IMR-90 (cell line): ENCODE results near the gene NEAT1. TPM values are rescaled to one million over a fixed set of nuclear protein-coding genes. Genes with fewer than 3 reads are reported as not detected.
A peak's percentile ranks its signal among the peaks of the same experiment; 100 is the strongest.

Experiments used
- ATAC-seq: fragments of 200-7000 bp; cut with Tn5 transposase; 2 replicates; pipeline ENCODE4 v1.9.1; 2020; ENCODE audit warnings: low read depth, mild to moderate bottlenecking, moderate library complexity
- BruUV-seq: library from RNA; stranded (reverse); fragments of 400-500 nt; replicated peaks from 2 replicates; lab custom pipeline; 2021; lab: Mats Ljungman, UMichigan
- CTCF ChIA-PET: fragments of 300-600 bp; formaldehyde crosslinking; extraction: SDS; loops from one replicate; lab custom pipeline; 2021; ENCODE audit warnings: antibody characterized with exemption; lab: Yijun Ruan, JAX
- POLR2A ChIA-PET: fragments of 300-600 bp; sonication (Branson Sonifier 250); formaldehyde crosslinking; loops from one replicate; lab custom pipeline; 2022; ENCODE audit warnings: antibody characterized with exemption; ENCODE audit not compliant: unreplicated experiment; lab: Charles Lee
- DNase-seq: peaks from one replicate; pipeline ENCODE4 v3.0.0; 2013
- H2AFZ ChIP-seq: replicated peaks from 2 replicates; pipeline ENCODE3; 2013; ENCODE audit warnings: low read length, mild to moderate bottlenecking; ENCODE audit not compliant: poor library complexity
- H2AK5ac ChIP-seq: 2 replicates; pipeline ENCODE4 v1.6.1; 2013; ENCODE audit warnings: low read depth, low read length, inconsistent platforms
- H2AK9ac ChIP-seq: replicated peaks from 2 replicates; pipeline ENCODE3; 2013; ENCODE audit warnings: mild to moderate bottlenecking, low read depth, low read length, moderate library complexity; ENCODE audit not compliant: poor library complexity
- H2BK120ac ChIP-seq: 2 replicates; pipeline ENCODE4 v1.6.1; 2013; ENCODE audit warnings: low read depth, low read length, inconsistent platforms
- H2BK15ac ChIP-seq: 3 replicates; pipeline ENCODE4 v1.6.1; 2013; ENCODE audit warnings: low read depth, low read length, inconsistent platforms
- H2BK20ac ChIP-seq: 2 replicates; pipeline ENCODE4 v1.6.1; 2013; ENCODE audit warnings: low read depth, mild to moderate bottlenecking, inconsistent platforms, low read length, moderate library complexity
- H2BK5ac ChIP-seq: 2 replicates; pipeline ENCODE4 v1.6.1; 2013; ENCODE audit warnings: mild to moderate bottlenecking, low read depth, low read length, inconsistent platforms; ENCODE audit not compliant: poor library complexity, severe bottlenecking
- H3K14ac ChIP-seq: replicated peaks from 2 replicates; pipeline ENCODE4 v1.6.1; 2013; ENCODE audit warnings: low read depth, low read length, inconsistent platforms
- H3K18ac ChIP-seq: 2 replicates; pipeline ENCODE4 v1.6.1; 2013; ENCODE audit warnings: low read depth, low read length, control low read depth
- H3K23ac ChIP-seq: 2 replicates; pipeline ENCODE4 v1.6.1; 2013; ENCODE audit warnings: low read depth, low read length, inconsistent platforms
- H3K27ac ChIP-seq: 2 replicates; pipeline ENCODE4 v1.5.1; 2013; ENCODE audit warnings: mild to moderate bottlenecking, control low read depth, low read length; ENCODE audit not compliant: insufficient read depth
- H3K27me3 ChIP-seq: 2 replicates; pipeline ENCODE4 v1.6.1; 2013; ENCODE audit warnings: low read length; ENCODE audit not compliant: control insufficient read depth, insufficient read depth
- H3K36me3 ChIP-seq: 2 replicates; pipeline ENCODE4 v1.6.1; 2013; ENCODE audit warnings: low read length, mixed read lengths; ENCODE audit not compliant: control insufficient read depth, insufficient read depth
- H3K4ac ChIP-seq: 2 replicates; pipeline ENCODE4 v1.6.1; 2013; ENCODE audit warnings: low read depth, low read length, inconsistent platforms
- H3K4me1 ChIP-seq: 2 replicates; pipeline ENCODE4 v1.6.1; 2013; ENCODE audit warnings: low read length, mixed read lengths; ENCODE audit not compliant: control insufficient read depth, insufficient read depth
- H3K4me2 ChIP-seq: 2 replicates; pipeline ENCODE4 v1.6.1; 2013; ENCODE audit warnings: low read depth, mild to moderate bottlenecking, control low read depth, low read length, moderate library complexity
- H3K4me3 ChIP-seq: 2 replicates; pipeline ENCODE4 v1.5.1; 2013; ENCODE audit warnings: low read depth, mild to moderate bottlenecking, control low read depth, low read length, moderate library complexity; ENCODE audit not compliant: insufficient read depth
- H3K56ac ChIP-seq: 2 replicates; pipeline ENCODE4 v1.6.1; 2013; ENCODE audit warnings: low read length, inconsistent platforms; ENCODE audit not compliant: insufficient read depth; ENCODE audit errors: extremely low read depth
- H3K79me1 ChIP-seq, 2 experiments: 2 replicates each; pipeline ENCODE4 v1.6.1; 2013; ENCODE audit warnings: low read length in 2 of 2, inconsistent platforms in 1 of 2, low read depth in 1 of 2
- H3K9ac ChIP-seq: 2 replicates; pipeline ENCODE4 v1.6.1; 2013; ENCODE audit warnings: low read depth, low read length, control low read depth
- H3K9me1 ChIP-seq: 2 replicates; pipeline ENCODE4 v1.6.1; 2013; ENCODE audit warnings: low read length, inconsistent platforms; ENCODE audit not compliant: insufficient read depth
- H3K9me3 ChIP-seq: 2 replicates; pipeline ENCODE4 v1.6.1; 2013; ENCODE audit warnings: low read length; ENCODE audit not compliant: control insufficient read depth, insufficient read depth
- H4K20me1 ChIP-seq: 2 replicates; pipeline ENCODE4 v1.6.1; 2013; ENCODE audit warnings: low read length, inconsistent platforms; ENCODE audit not compliant: insufficient read depth
- H4K5ac ChIP-seq: 2 replicates; pipeline ENCODE4 v1.6.1; 2013; ENCODE audit warnings: mild to moderate bottlenecking, low read depth, low read length, control low read depth
- H4K8ac ChIP-seq, 2 experiments: 2 replicates each; pipeline ENCODE4 v1.6.1; 2013; ENCODE audit warnings: low read depth in 2 of 2, low read length in 2 of 2, control low read depth in 1 of 2, inconsistent platforms in 1 of 2
- H4K91ac ChIP-seq: 2 replicates; pipeline ENCODE4 v1.6.1; 2013; ENCODE audit warnings: low read depth, low read length, inconsistent platforms; ENCODE audit not compliant: insufficient read depth
- BHLHE40 ChIP-seq: fragments of 150-350 bp; IDR thresholded peaks from 2 replicates; pipeline ENCODE4 v1.6.1; 2016; ENCODE audit warnings: mild to moderate bottlenecking, low read depth, low read length
- CHD1 ChIP-seq: IDR thresholded peaks from 2 replicates; pipeline ENCODE4 v1.6.1; 2012; ENCODE audit warnings: low read depth, low read length, improper control_type of control experiment
- CTCF ChIP-seq: conservative IDR thresholded peaks from 2 replicates; pipeline ENCODE4 v1.5.1; 2012; ENCODE audit warnings: mild to moderate bottlenecking, low read depth, low read length, improper control_type of control experiment
- ELK1 ChIP-seq: fragments of 150-350 bp; IDR thresholded peaks from 2 replicates; pipeline ENCODE4 v1.6.1; 2016; ENCODE audit warnings: low read depth, mild to moderate bottlenecking, low read length, moderate library complexity, borderline replicate concordance
- FOS ChIP-seq: fragments of 150-350 bp; IDR thresholded peaks from 2 replicates; pipeline ENCODE4 v1.6.1; 2016; ENCODE audit warnings: low read depth, low read length
- MAFK ChIP-seq: IDR thresholded peaks from 2 replicates; pipeline ENCODE4 v1.6.1; 2012; ENCODE audit warnings: low read depth, low read length, improper control_type of control experiment
- MAZ ChIP-seq: IDR thresholded peaks from 2 replicates; pipeline ENCODE4 v1.6.1; 2012; ENCODE audit warnings: low read depth, mild to moderate bottlenecking, low read length, improper control_type of control experiment, moderate library complexity, borderline replicate concordance
- MXI1 ChIP-seq: IDR thresholded peaks from 2 replicates; pipeline ENCODE4 v1.6.1; 2012; ENCODE audit warnings: low read depth, mild to moderate bottlenecking, low read length, moderate library complexity, borderline replicate concordance
- NFE2L2 ChIP-seq: fragments of 150-350 bp; IDR thresholded peaks from 2 replicates; pipeline ENCODE4 v1.6.1; 2016; ENCODE audit warnings: low read depth, mild to moderate bottlenecking, low read length
- POLR2A ChIP-seq: IDR thresholded peaks from 2 replicates; pipeline ENCODE4 v1.6.1; 2012; ENCODE audit warnings: mild to moderate bottlenecking, low read depth, low read length
- RAD21 ChIP-seq: IDR thresholded peaks from 2 replicates; pipeline ENCODE4 v1.6.1; 2012; ENCODE audit warnings: low read length, improper control_type of control experiment
- RCOR1 ChIP-seq: IDR thresholded peaks from 2 replicates; pipeline ENCODE4 v1.6.1; 2012; ENCODE audit warnings: mild to moderate bottlenecking, low read length, improper control_type of control experiment; ENCODE audit not compliant: insufficient replicate concordance
- RFX5 ChIP-seq: IDR thresholded peaks from 2 replicates; pipeline ENCODE4 v1.8.0; 2012; ENCODE audit warnings: low read depth, mild to moderate bottlenecking, low read length, moderate library complexity
- SMC3 ChIP-seq: fragments of 150-350 bp; IDR thresholded peaks from 2 replicates; pipeline ENCODE4 v1.6.1; 2016; ENCODE audit warnings: low read depth, mild to moderate bottlenecking, antibody characterized with exemption, low read length, moderate library complexity
- USF2 ChIP-seq: fragments of 150-350 bp; IDR thresholded peaks from 2 replicates; pipeline ENCODE4 v1.6.1; 2017; ENCODE audit warnings: mild to moderate bottlenecking, antibody characterized with exemption, low read length, low read depth
- WGBS, 2 experiments: methylation state at CpG; one replicate each; pipeline versions ENCODE4 v1.1.5 to v1.1.7; 2013; ENCODE audit warnings: missing lambda C conversion rate in 2 of 2; ENCODE audit not compliant: insufficient read length in 1 of 2; ENCODE audit errors: extremely low coverage in 2 of 2; 5-methylcytosine and 5-hydroxymethylcytosine counted together
- dilution Hi-C: fragments of 300-500 bp; cut with HindIII; formaldehyde crosslinking; loops from one replicate; pipeline ENCODE4 v1.14.3; 2018; ENCODE audit warnings: low sequenced_read_pairs; ENCODE audit not compliant: unreplicated experiment
- in situ Hi-C: fragments of 300-500 bp; cut with MboI; formaldehyde crosslinking; loops from 3 replicates; pipeline ENCODE4 v1.14.3; 2019; ENCODE audit warnings: low sequenced_read_pairs, inconsistent platforms, mixed read lengths
- intact Hi-C: fragments of 100-400 bp; cut with micrococcal nuclease; formaldehyde crosslinking; loops from 2 replicates; pipeline ENCODE4 v1.10.0; 2022
- polyA plus RNA-seq, 3 experiments: library from polyadenylated mRNA; depleted of rRNA; stranded (reverse); fragments of >200 nt; gene quantifications; 2 replicates each; pipeline ENCODE4 v1.2.3, GENCODE V29; 2012; ENCODE audit warnings: low replicate concordance in 1 of 3
- total RNA-seq: library from RNA; depleted of rRNA; stranded (reverse); fragments of >200 nt; gene quantifications from 2 replicates; pipeline ENCODE4 v1.2.3, GENCODE V29; 2012

Gene NEAT1
- total and polyA plus RNA-seq, 2 of the 4 experiments (the other 2 are of a cell fraction) = 30.1 to 114 TPM

GRCh38 chr11:65381716-65382032, 40.9 kb upstream of the NEAT1 start:
- Histone ChIP-seq H3K14ac (peak overlapping the region; percentile 97), H3K18ac (peak overlapping the region; percentile 45), H4K8ac (peak overlapping the region; percentile 66 to 88), H3K27ac (peak overlapping the region; percentile 89), H2BK15ac (peak overlapping the region; percentile 87), H4K20me1 (peaks cover 6% of the 10 kb centered on the region), H2BK5ac (peak overlapping the region; percentile 95), H4K91ac (peak overlapping the region; percentile 95), H3K4ac (peak overlapping the region; percentile 99), H4K5ac (peak overlapping the region; percentile 76), H3K79me1 (peaks cover 14 to 54% of the 10 kb centered on the region in 2 experiments), H3K36me3 (no peaks in the 10 kb centered on the region), H3K4me1 (peaks cover 27% of the 10 kb centered on the region), H3K23ac (peak overlapping the region; percentile 88), H3K9me1 (peaks cover 24% of the 10 kb centered on the region), H2BK120ac (peak overlapping the region; percentile 99), H3K9ac (peak overlapping the region; percentile 57), H3K27me3 (no peaks in the 10 kb centered on the region), H2BK20ac (peak overlapping the region; percentile 93), H3K4me3 (peak overlapping the region; percentile 1), H2AK9ac (peak overlapping the region; percentile 96), H3K56ac (peak overlapping the region; percentile 81), H3K4me2 (peak overlapping the region; percentile 51), H2AFZ (peak overlapping the region; percentile 96), H3K9me3 (no peaks in the 10 kb centered on the region), H2AK5ac (peak overlapping the region; percentile 66)
- no CpG with 5 or more reads among the region's 6 CpGs for WGBS, 2 experiments
- TF ChIP-seq FOS (no peak), MAZ (no peak), RAD21 (no peak), CTCF (no peak), NFE2L2 (no peak), RCOR1 (no peak), CHD1 (no peak), SMC3 (no peak), MXI1 (no peak), RFX5 (no peak), BHLHE40 (no peak), MAFK (no peak), POLR2A (no peak), USF2 (no peak), ELK1 (no peak)
- dilution Hi-C loops (no loop called here), intact Hi-C loops (loop anchor here (1.0 to 5.0 kb wide), 3 partner anchors 40 to 191 kb away; partner anchors contain the start of genes FAM89B and ZNRD2), in situ Hi-C loops (no loop called here)
- DNase-seq = no peak
- peak; percentile 2 for ATAC-seq
- POLR2A ChIA-PET = interaction anchor here (1.5 to 4.7 kb wide), 2 partner anchors 41 to 118 kb away, joined by 4 to 32 read pairs; partner anchors contain the start of genes MALAT1 and NEAT1
- CTCF ChIA-PET = interaction anchor here (0.6 to 1.1 kb wide), 2 partner anchors 10 to 90 kb away, joined by 3 read pairs; no protein-coding TSS in a partner anchor
- no TSS peak for BruUV-seq
